GM23338 (cell line): ENCODE results near the gene ZNF268. TPM values are rescaled to one million over a fixed set of nuclear protein-coding genes. Genes with fewer than 3 reads are reported as not detected.

Experiments
- ATAC-seq: fragments of 200-7000 bp; cut with Tn5 transposase; 3 replicates; pipeline ENCODE4 v1.9.1; 2020
- DNase-seq: peaks from one replicate; pipeline ENCODE4 v3.0.0-alpha.2; 2015; ENCODE audit warnings: low spot score
- H2AFZ ChIP-seq: fragments of 200-600 bp; sonication (generic); 2 replicates; pipeline ENCODE4 v1.8.0; 2016; ENCODE audit warnings: antibody characterized with exemption, mild to moderate bottlenecking, moderate library complexity
- H3F3A ChIP-seq: fragments of 200-600 bp; sonication (generic); replicated peaks from 2 replicates; pipeline ENCODE4 v1.8.0; 2017; ENCODE audit warnings: antibody characterized with exemption, mixed run types, low read depth
- H3K27ac ChIP-seq: fragments of 200-600 bp; sonication (generic); 2 replicates; pipeline ENCODE4 v1.6.1; 2016; ENCODE audit warnings: low read depth
- H3K27me3 ChIP-seq: fragments of 200-600 bp; sonication (generic); 2 replicates; pipeline ENCODE4 v1.8.0; 2016; ENCODE audit warnings: mild to moderate bottlenecking, mixed run types, moderate library complexity; ENCODE audit not compliant: insufficient read depth
- H3K36me3 ChIP-seq: fragments of 200-600 bp; sonication (generic); 2 replicates; pipeline ENCODE4 v1.8.0; 2016; ENCODE audit warnings: mild to moderate bottlenecking; ENCODE audit not compliant: insufficient read depth
- H3K4me1 ChIP-seq: fragments of 200-600 bp; sonication (generic); 2 replicates; pipeline ENCODE4 v1.8.0; 2016; ENCODE audit warnings: mild to moderate bottlenecking, moderate library complexity; ENCODE audit not compliant: insufficient read depth
- H3K4me2 ChIP-seq: fragments of 200-600 bp; sonication (generic); 2 replicates; pipeline ENCODE4 v1.7.1; 2017; ENCODE audit warnings: mixed run types
- H3K4me3 ChIP-seq: fragments of 200-600 bp; sonication (generic); 2 replicates; pipeline ENCODE4 v1.6.1; 2016; ENCODE audit warnings: mixed run types
- H3K79me2 ChIP-seq: fragments of 200-600 bp; sonication (generic); replicated peaks from 2 replicates; pipeline ENCODE4 v1.8.0; 2017; ENCODE audit warnings: mild to moderate bottlenecking; ENCODE audit not compliant: insufficient read depth
- H3K9me2 ChIP-seq: fragments of 200-600 bp; sonication (generic); 2 replicates; pipeline ENCODE4 v1.8.0; 2017; ENCODE audit not compliant: insufficient read depth
- H4K20me1 ChIP-seq: fragments of 200-600 bp; sonication (generic); replicated peaks from 2 replicates; pipeline ENCODE4 v1.8.0; 2017; ENCODE audit warnings: mild to moderate bottlenecking; ENCODE audit not compliant: insufficient read depth
- H3K27ac Mint-ChIP-seq: 2 replicates; pipeline ENCODE4 v1.8.0; 2020; ENCODE audit warnings: inconsistent platforms, mild to moderate bottlenecking, moderate library complexity, mixed read lengths
- H3K27me3 Mint-ChIP-seq: 3 replicates; pipeline ENCODE4 v1.8.0; 2022; ENCODE audit warnings: low read depth, mild to moderate bottlenecking, moderate library complexity, mixed read lengths, inconsistent platforms; ENCODE audit not compliant: insufficient read depth, poor library complexity
- H3K36me3 Mint-ChIP-seq: 3 replicates; pipeline ENCODE4 v1.8.0; 2021; ENCODE audit warnings: low read depth, mild to moderate bottlenecking, inconsistent platforms, moderate library complexity, mixed read lengths
- H3K4me1 Mint-ChIP-seq: 3 replicates; pipeline ENCODE4 v1.8.0; 2020; ENCODE audit warnings: mild to moderate bottlenecking, inconsistent platforms, mixed read lengths
- H3K4me3 Mint-ChIP-seq: 3 replicates; pipeline ENCODE4 v1.8.0; 2021; ENCODE audit warnings: moderate library complexity, mild to moderate bottlenecking, inconsistent platforms, mixed read lengths
- H3K9me3 Mint-ChIP-seq: 3 replicates; pipeline ENCODE4 v1.8.0; 2020; ENCODE audit warnings: moderate library complexity, mild to moderate bottlenecking, inconsistent platforms, mixed read lengths
- CREB1 ChIP-seq: fragments of 250-450 bp; sonication (Bioruptor Pico); IDR thresholded peaks from 2 replicates; pipeline ENCODE4 v1.5.0; 2020; ENCODE audit warnings: low read depth, mild to moderate bottlenecking, moderate library complexity
- POLR2AphosphoS5 ChIP-seq: IDR thresholded peaks from 2 replicates; pipeline ENCODE4 v1.6.1; 2016; ENCODE audit warnings: antibody characterized with exemption, low read depth
- REST ChIP-seq: IDR thresholded peaks from one replicate; pipeline ENCODE4 v1.6.1; 2018; ENCODE audit warnings: antibody characterized with exemption; ENCODE audit not compliant: unreplicated experiment
- STAT1 ChIP-seq: IDR thresholded peaks from one replicate; pipeline ENCODE4 v1.6.1; 2016; ENCODE audit warnings: antibody characterized with exemption; ENCODE audit not compliant: unreplicated experiment
- ZNF331 ChIP-seq: fragments of 250-450 bp; sonication (Bioruptor Pico); IDR thresholded peaks from 2 replicates; pipeline ENCODE4 v1.5.0; 2020; ENCODE audit warnings: low read depth, mild to moderate bottlenecking, moderate library complexity
- ZNF462 ChIP-seq: fragments of 250-450 bp; sonication (Bioruptor Pico); IDR thresholded peaks from 2 replicates; pipeline ENCODE4 v1.5.0; 2020; ENCODE audit warnings: mild to moderate bottlenecking, moderate library complexity
- polyA plus RNA-seq: library from polyadenylated mRNA; unstranded; fragments of >200 nt; fragmentation: Nextera tagmentation; extraction: Ambion mirVana; gene quantifications from 2 replicates; pipeline ENCODE4 v1.2.1, GENCODE V29; 2016
- total RNA-seq: library from RNA; depleted of rRNA; stranded (reverse); fragments of >200 nt; shearing (Covaris generic); gene quantifications from 2 replicates; pipeline ENCODE4 v1.2.3, GENCODE V29; 2014

Gene ZNF268
- total and polyA plus RNA-seq, 2 experiments from 2014 or later, result 15.1 to 25.2 TPM

- Histone ChIP-seq H3K4me1 (no peaks in the 10 kb centered on the region), H3K27ac (no peak overlapping the region), H3K4me2 (no peak overlapping the region), H3F3A (no peaks in the 10 kb centered on the region), H3K36me3 (peaks cover 91% of the 10 kb centered on the region), H3K4me3 (no peak overlapping the region), H3K9me2 (no peaks in the 10 kb centered on the region), H3K79me2 (peaks cover 22% of the 10 kb centered on the region), H2AFZ (no peak overlapping the region), H3K27me3 (no peaks in the 10 kb centered on the region), H4K20me1 (no peaks in the 10 kb centered on the region)
- Mint-ChIP-seq H3K36me3 (peaks cover 100% of the 10 kb centered on the region), H3K27me3 (peaks cover 13% of the 10 kb centered on the region), H3K9me3 (peaks cover 99% of the 10 kb centered on the region), H3K4me1 (no peaks in the 10 kb centered on the region), H3K4me3 (no peak overlapping the region), H3K27ac (no peak overlapping the region)
- no peak for TF ChIP-seq ZNF331 (CRISPR knock-in tag)
- no peak for TF ChIP-seq POLR2AphosphoS5
- no peak for DNase-seq
- no peak for ATAC-seq
Measured at GRCh38 chr12:133190176-133190575, 8.9 kb downstream of the ZNF268 start.

GRCh38 chr12:133192847-133193246, 11.6 kb downstream of the ZNF268 start:
- Histone ChIP-seq H3K9me2 (no peaks in the 10 kb centered on the region), H3F3A (no peaks in the 10 kb centered on the region), H3K4me1 (no peaks in the 10 kb centered on the region), H3K4me2 (no peak overlapping the region), H3K36me3 (peaks cover 72% of the 10 kb centered on the region), H3K27me3 (no peaks in the 10 kb centered on the region), H4K20me1 (no peaks in the 10 kb centered on the region), H3K4me3 (no peak overlapping the region), H2AFZ (no peak overlapping the region), H3K27ac (no peak overlapping the region), H3K79me2 (0 out of 2 replicates have a peak, but pooled peaks cover 12% of the 10 kb centered on the region)
- Mint-ChIP-seq H3K36me3 (peaks cover 95% of the 10 kb centered on the region), H3K27ac (no peak overlapping the region), H3K4me1 (no peaks in the 10 kb centered on the region), H3K27me3 (peaks cover 13% of the 10 kb centered on the region), H3K9me3 (peaks cover 86% of the 10 kb centered on the region), H3K4me3 (no peak overlapping the region)
- TF ChIP-seq ZNF462 (CRISPR knock-in tag) (no peak), CREB1 (CRISPR knock-in tag) (no peak), STAT1 (no peak), POLR2AphosphoS5 (no peak), REST (no peak)
- no peak for DNase-seq
- no peak for ATAC-seq
